ENCODE results near the gene SIRT2. TPM values are rescaled to one million over a fixed set of nuclear protein-coding genes. Genes with fewer than 3 reads are reported as not detected.
A peak's percentile ranks its signal among the peaks of the same experiment; 100 is the strongest.

Gene SIRT2
- total and polyA plus RNA-seq, 12 donors, result 46.4 to 145 (median 67.9) TPM

- DNase-seq, result peak in 1 of 7 donors; percentile 12
- Histone ChIP-seq H3K27me3 (no peaks in the 10 kb centered on the region), H3K36me3 (replicated peaks in 1 of 2) (peaks cover 0 to 25% of the 10 kb centered on the region in 2 donors), H3K4me3 (no peak overlapping the region), H3K4me1 (replicated peaks in 1 of 2) (peaks cover 0 to 3% of the 10 kb centered on the region in 2 donors), H3K9me3 (replicated peaks in 1 of 3) (no peaks in the 10 kb centered on the region), H3K27ac (no peak overlapping the region)
- TF ChIP-seq POLR2A (IDR thresholded peaks at IDR 0.05), result no peak
- no peak for TF ChIP-seq CTCF (IDR thresholded peaks at IDR 0.05)
- intact Hi-C loops (cut with DNase I), result loop anchor here (10.0 kb wide), 3 partner anchors 175 to 295 kb away; partner anchors contain the start of gene CAPN12 (in 1 of the 2)
- 70 to 76% (median 73%) methylated on average over 21 of the region's 21 CpGs for WGBS, 4 donors
These were observed 20.6 kb upstream of the SIRT2 start for GRCh38 chr19:38919837-38920601.

- 86 to 94% (median 90%) methylated on average over 7 to 10 of the region's 10 CpGs for WGBS, 4 donors
- no peaks in the 10 kb centered on the region for H3K27me3 ChIP-seq
- TF ChIP-seq CTCF (IDR thresholded peaks at IDR 0.05), result no peak
- no peak for TF ChIP-seq POLR2A (IDR thresholded peaks at IDR 0.05)
- DNase-seq, result peak in 1 of 7 donors; percentile 10
- no peaks in the 10 kb centered on the region for H3K9me3 ChIP-seq (replicated peaks in 1 of 3)
- H3K27ac ChIP-seq, result no peak overlapping the region
- no peak overlapping the region for H3K4me3 ChIP-seq
- peaks cover 0 to 11% of the 10 kb centered on the region in 2 donors for H3K36me3 ChIP-seq (replicated peaks in 1 of 2)
- intact Hi-C loops (cut with DNase I), result loop anchor here (10.0 kb wide), 2 partner anchors 284 to 294 kb away; no protein-coding TSS in a partner anchor
- H3K4me1 ChIP-seq (replicated peaks in 1 of 2), result peaks cover 0 to 3% of the 10 kb centered on the region in 2 donors
These were observed 19.1 kb upstream of the SIRT2 start for GRCh38 chr19:38918526-38918925.

GRCh38 chr19:38917921-38918491, 18.6 kb upstream of the SIRT2 start:
- H3K27me3 ChIP-seq, result no peaks in the 10 kb centered on the region
- 55 to 100% (median 62%) methylated on average over 3 to 13 of the region's 13 CpGs for WGBS, 4 donors
- TF ChIP-seq CTCF (IDR thresholded peaks at IDR 0.05), result peak in 4 of 6 experiments; percentile 9 to 25 (median 18)
- TF ChIP-seq POLR2A (IDR thresholded peaks at IDR 0.05), result no peak

GRCh38 chr19:38917516-38917915, 18.1 kb upstream of the SIRT2 start:
- TF ChIP-seq CTCF (IDR thresholded peaks at IDR 0.05) (no peak), POLR2A (IDR thresholded peaks at IDR 0.05) (no peak)
- intact Hi-C loops (cut with DNase I), result loop anchor here (10.0 kb wide), 2 partner anchors 283 to 293 kb away; no protein-coding TSS in a partner anchor

More at GRCh38 chr19:38917921-38918491, 18.6 kb upstream of the SIRT2 start:
- H3K27ac ChIP-seq, result no peak overlapping the region
- peaks cover 0 to 11% of the 10 kb centered on the region in 2 donors for H3K36me3 ChIP-seq (replicated peaks in 1 of 2)
- peak in 6 of 7 donors; percentile 41 to 66 (median 54) for DNase-seq
- H3K4me3 ChIP-seq, result no peak overlapping the region
- peaks cover 0 to 3% of the 10 kb centered on the region in 2 donors for H3K4me1 ChIP-seq (replicated peaks in 1 of 2)
- intact Hi-C loops (cut with DNase I), result loop anchor here (10.0 kb wide), 2 partner anchors 283 to 293 kb away; no protein-coding TSS in a partner anchor
- H3K9me3 ChIP-seq (replicated peaks in 1 of 3), result no peaks in the 10 kb centered on the region

More at GRCh38 chr19:38917516-38917915, 18.1 kb upstream of the SIRT2 start:
- DNase-seq, result peak in 1 of 7 donors; percentile 9
- Histone ChIP-seq H3K9me3 (replicated peaks in 1 of 3) (no peaks in the 10 kb centered on the region), H3K27ac (no peak overlapping the region), H3K27me3 (no peaks in the 10 kb centered on the region), H3K4me3 (no peak overlapping the region), H3K36me3 (replicated peaks in 1 of 2) (peaks cover 0 to 10% of the 10 kb centered on the region in 2 donors), H3K4me1 (replicated peaks in 1 of 2) (peaks cover 0 to 3% of the 10 kb centered on the region in 2 donors)
- 69 to 87% (median 73%) methylated on average over 7 to 9 of the region's 9 CpGs for WGBS, 4 donors
